ENCODE data around the gene MLXIP.

DNA sequence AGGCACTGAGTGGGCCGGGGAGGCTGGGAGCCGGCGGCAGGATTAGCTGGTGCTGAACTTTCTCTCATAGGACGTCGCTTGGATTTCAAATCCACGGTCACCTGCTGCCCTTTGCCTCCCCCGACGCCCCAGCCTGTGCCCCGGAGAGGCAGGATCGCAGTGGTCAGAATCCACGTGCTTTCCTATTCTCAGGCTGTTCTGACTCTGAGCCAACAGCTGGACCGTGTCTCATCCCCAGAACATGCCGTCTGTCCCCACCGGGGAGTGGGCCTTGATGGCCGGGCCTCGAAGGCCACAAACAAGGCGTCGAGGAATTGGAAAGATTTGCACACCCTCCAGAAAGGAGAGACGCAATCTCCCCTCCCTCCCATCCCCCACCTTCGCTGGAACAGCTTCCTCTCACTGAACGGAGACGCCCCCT lies 18.5 kb upstream of the MLXIP start:
- TF ChIP-seq, protein P1, sequence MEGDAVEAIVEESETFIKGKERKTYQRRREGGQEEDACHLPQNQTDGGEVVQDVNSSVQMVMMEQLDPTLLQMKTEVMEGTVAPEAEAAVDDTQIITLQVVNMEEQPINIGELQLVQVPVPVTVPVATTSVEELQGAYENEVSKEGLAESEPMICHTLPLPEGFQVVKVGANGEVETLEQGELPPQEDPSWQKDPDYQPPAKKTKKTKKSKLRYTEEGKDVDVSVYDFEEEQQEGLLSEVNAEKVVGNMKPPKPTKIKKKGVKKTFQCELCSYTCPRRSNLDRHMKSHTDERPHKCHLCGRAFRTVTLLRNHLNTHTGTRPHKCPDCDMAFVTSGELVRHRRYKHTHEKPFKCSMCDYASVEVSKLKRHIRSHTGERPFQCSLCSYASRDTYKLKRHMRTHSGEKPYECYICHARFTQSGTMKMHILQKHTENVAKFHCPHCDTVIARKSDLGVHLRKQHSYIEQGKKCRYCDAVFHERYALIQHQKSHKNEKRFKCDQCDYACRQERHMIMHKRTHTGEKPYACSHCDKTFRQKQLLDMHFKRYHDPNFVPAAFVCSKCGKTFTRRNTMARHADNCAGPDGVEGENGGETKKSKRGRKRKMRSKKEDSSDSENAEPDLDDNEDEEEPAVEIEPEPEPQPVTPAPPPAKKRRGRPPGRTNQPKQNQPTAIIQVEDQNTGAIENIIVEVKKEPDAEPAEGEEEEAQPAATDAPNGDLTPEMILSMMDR (IDR thresholded peaks at IDR 0.05), result no peak
- TF ChIP-seq POLR2A (IDR thresholded peaks at IDR 0.05) (no peak), EP300 (IDR thresholded peaks at IDR 0.05; ENCODE audit: low read depth) (no peak), POLR2AphosphoS5 (IDR thresholded peaks at IDR 0.05) (no peak)

All from transverse colon (tissue), 4 donors.